ENCODE data around the gene TRMT11. TPM values are rescaled to one million over a fixed set of nuclear protein-coding genes. Genes with fewer than 3 reads are reported as not detected.

Gene TRMT11
- 19.7 and 24.2 TPM in 2 replicates for total RNA-seq

- H3K4me3 ChIP-seq (ENCODE audit: low read depth, low read length) = peak within 1 kb of the TSS; percentile 99
- TF ChIP-seq CTCF (conservative IDR thresholded peaks at IDR 0.05; ENCODE audit: low read depth, low read length) = no peak
- no peak for DNase-seq (ENCODE audit: low read depth)
These were observed at the start of gene TRMT11 for GRCh38 chr6:125986301-125987025. TRMT11 (plus strand) TSS chr6:125986540; CDS start chr6:125986551, 11 bp downstream.

- no peak for TF ChIP-seq CTCF (conservative IDR thresholded peaks at IDR 0.05; ENCODE audit: low read depth, low read length)
These were observed 47.3 kb upstream of the TRMT11 start for GRCh38 chr6:125939026-125939425.

DNA sequence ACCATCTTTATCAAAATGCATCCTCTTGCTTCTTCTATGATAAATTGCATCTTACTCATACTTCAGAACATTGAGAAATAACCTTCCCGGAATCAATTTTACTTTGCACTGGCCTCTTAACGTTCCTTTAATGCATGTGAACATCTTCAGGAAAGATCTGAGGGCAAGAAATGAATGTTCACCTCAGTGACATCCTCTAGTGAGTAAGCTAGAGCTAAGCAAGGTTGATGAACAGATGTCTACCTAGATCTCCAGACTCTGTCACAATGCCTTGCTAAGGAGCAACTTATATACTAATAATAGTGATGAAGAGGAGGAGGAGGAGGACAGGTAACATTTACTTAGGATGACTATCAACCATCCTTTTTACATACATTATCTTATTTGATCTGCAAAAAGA is 46.5 kb upstream of the TRMT11 start:
- no peak overlapping the region for H3K4me3 ChIP-seq (ENCODE audit: low read depth, low read length)
- no peak for DNase-seq (ENCODE audit: low read depth)
- no peak for TF ChIP-seq CTCF (conservative IDR thresholded peaks at IDR 0.05; ENCODE audit: low read depth, low read length)

More at GRCh38 chr6:125939026-125939425, 47.3 kb upstream of the TRMT11 start:
- DNase-seq (ENCODE audit: low read depth) = no peak
- H3K4me3 ChIP-seq (ENCODE audit: low read depth, low read length) = no peak overlapping the region

DNA sequence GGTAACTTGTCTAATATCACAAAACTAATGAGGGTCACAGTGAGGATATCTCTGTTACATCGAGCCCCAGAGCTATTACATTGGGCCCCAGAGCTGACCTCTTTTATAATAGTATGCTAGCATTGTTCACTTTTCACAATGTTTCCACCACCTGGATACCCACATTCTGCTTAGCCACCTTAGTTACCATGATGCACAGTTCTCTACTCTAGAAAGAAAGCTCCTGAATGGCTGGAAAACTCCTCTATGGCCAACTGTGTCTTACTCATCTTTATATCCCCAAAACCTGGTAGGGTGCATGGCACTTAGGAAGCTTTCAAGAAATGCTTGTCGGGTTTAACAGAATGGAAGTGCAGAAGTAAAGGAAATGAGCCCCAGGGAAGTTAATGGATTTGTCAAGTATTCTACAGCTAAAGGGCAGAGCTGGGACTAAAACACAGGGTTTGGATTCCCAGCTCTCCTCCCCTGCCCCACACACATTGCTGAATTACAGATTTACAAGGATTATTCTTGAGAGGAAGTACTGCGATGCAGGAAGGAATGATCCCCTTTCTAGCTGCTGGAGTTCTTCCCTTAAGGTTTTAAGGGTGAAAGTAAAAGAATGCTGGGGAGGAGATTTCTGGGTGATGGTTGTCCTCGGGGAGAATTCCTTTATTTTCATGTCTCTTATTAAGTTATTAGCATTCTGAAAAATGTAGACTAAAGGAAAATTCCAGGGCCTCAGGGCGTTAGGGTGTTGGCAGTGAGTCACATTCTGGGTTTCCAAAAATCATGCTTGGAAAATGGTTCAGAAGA is 45.9 kb upstream of the TRMT11 start:
- no peak for DNase-seq (ENCODE audit: low read depth)
- TF ChIP-seq CTCF (conservative IDR thresholded peaks at IDR 0.05; ENCODE audit: low read depth, low read length) = no peak
- no peak overlapping the region for H3K4me3 ChIP-seq (ENCODE audit: low read depth, low read length)

- no peak for DNase-seq (ENCODE audit: low read depth)
- no peak for TF ChIP-seq CTCF (conservative IDR thresholded peaks at IDR 0.05; ENCODE audit: low read depth, low read length)
- H3K4me3 ChIP-seq (ENCODE audit: low read depth, low read length) = no peak overlapping the region
These were observed 43.4 kb upstream of the TRMT11 start for GRCh38 chr6:125942672-125943527.

DNA sequence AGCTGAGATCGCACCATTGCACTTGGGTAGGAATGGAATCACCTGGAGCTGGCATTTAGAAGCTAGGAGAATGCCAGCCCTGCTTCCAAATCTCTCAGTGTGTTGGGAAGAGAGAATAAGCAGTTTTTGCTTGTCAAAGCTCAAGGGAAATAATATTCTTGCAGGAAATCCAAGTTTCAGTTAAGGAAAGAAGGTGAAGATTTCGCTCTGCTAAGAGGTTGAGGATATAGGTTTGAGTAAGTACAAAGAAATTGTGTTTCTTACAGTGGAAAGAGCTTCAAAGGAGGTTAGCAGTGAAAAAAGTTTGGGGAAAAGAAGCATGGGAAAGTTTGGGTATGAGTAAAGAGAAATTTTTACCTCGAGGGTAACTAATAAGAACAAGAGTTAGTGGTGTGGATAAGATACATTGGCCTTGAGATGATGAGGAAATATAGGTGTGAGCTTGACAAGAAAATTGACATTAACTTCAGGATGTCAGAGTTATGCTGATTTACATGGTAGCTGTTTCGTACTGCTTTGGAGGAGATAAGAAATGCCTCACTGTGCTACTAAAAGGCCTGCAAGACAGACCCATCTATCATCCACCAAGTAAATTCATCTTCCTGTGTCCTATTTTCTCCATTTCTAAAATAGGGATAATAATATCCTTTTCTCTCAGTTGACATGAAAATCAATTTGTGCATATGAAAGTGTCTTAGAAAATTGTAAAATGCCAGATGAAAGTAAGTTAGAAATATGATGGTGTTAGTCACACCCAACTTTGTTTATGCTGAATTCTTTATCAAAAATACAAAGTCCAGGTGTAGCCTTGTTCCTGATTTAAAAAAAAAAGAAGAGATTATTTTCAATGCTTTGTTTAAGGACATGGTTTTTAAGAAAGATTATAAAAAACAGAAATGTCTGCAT is 42.6 kb upstream of the TRMT11 start:
- H3K4me3 ChIP-seq (ENCODE audit: low read depth, low read length) = no peak overlapping the region
- DNase-seq (ENCODE audit: low read depth) = no peak
- TF ChIP-seq CTCF (conservative IDR thresholded peaks at IDR 0.05; ENCODE audit: low read depth, low read length) = no peak

Measured in epithelial cell of proximal tubule (primary cell).